ENCODE data around the gene SLX4. TPM values are rescaled to one million over a fixed set of nuclear protein-coding genes. Genes with fewer than 3 reads are reported as not detected.

The SLX4 gene
- total RNA-seq, 1 experiment from 2014 or later: 7.0 TPM

- no peak for TF ChIP-seq ATF3 (IDR thresholded peaks at IDR 0.05)
- no peak for TF ChIP-seq POLR2AphosphoS5 (IDR thresholded peaks at IDR 0.05; ENCODE audit: low read depth, low read length)
- no peak for TF ChIP-seq SP1 (IDR thresholded peaks at IDR 0.05; ENCODE audit: low read depth)
- no peak for TF ChIP-seq CTCF (IDR thresholded peaks at IDR 0.05 in 2 of 3, conservative IDR thresholded peaks at IDR 0.05 in 1 of 3; ENCODE audit: borderline replicate concordance in 1 of 3, insufficient read depth in 1 of 3, low read depth in 2 of 3, low read length in 2 of 3)
- no peak for TF ChIP-seq FOSL1 (IDR thresholded peaks at IDR 0.05; ENCODE audit: low read depth)
- no peak for TF ChIP-seq SIN3A (IDR thresholded peaks at IDR 0.05; ENCODE audit: low read depth)
- TF ChIP-seq REST (IDR thresholded peaks at IDR 0.05; ENCODE audit: low read depth): no peak
- DNase-seq (ENCODE audit: low read depth, low spot score) (no peak), ATAC-seq (no peak)
- H3K4me2 ChIP-seq (ENCODE audit: low read length): no peak overlapping the region
- H3K4me3 ChIP-seq (replicated peaks in 1 of 2; ENCODE audit: low read depth in 1 of 2, low read length in 2 of 2): no peak overlapping the region
- ChIA-PET POLR2A (no interaction called here), CTCF (no interaction called here), RAD21 (ENCODE audit: low non-redundant PET in 1 of 2, low total read pairs in 2 of 2, uncharacterized antibody in 2 of 2, unreplicated experiment in 2 of 2) (no interaction called here)
- 0 out of 2 replicates have a peak, but pooled peaks cover 3% of the 10 kb centered on the region for H4K20me1 ChIP-seq (ENCODE audit: insufficient read depth)
- no peak overlapping the region for H3K27ac ChIP-seq (ENCODE audit: low read depth, low read length)
- H3K9me2 ChIP-seq (ENCODE audit: insufficient read depth): no peaks in the 10 kb centered on the region
- no peaks in the 10 kb centered on the region for H3K27me3 ChIP-seq (ENCODE audit: insufficient read depth, low read length)
- no peak overlapping the region for H2AFZ ChIP-seq (ENCODE audit: low read depth, low read length, poor library complexity, severe bottlenecking)
- H3K79me2 ChIP-seq (ENCODE audit: insufficient read depth, low read length): no peaks in the 10 kb centered on the region
- H3K4me1 ChIP-seq (ENCODE audit: control insufficient read depth in 1 of 2, insufficient read depth in 2 of 2, low read length in 2 of 2): peaks cover 12 to 18% of the 10 kb centered on the region in 2 experiments; a peak in 3 of 4 replicates
- BruUV-seq (replicated peaks): no TSS peak
- intact Hi-C loops (cut with micrococcal nuclease): no loop called here
- no peaks in the 10 kb centered on the region for H3K9me3 ChIP-seq (ENCODE audit: control insufficient read depth in 1 of 2, insufficient read depth in 1 of 2, low read depth in 1 of 2, low read length in 2 of 2)
- peaks cover 10 to 18% of the 10 kb centered on the region in 2 experiments; a peak in 3 of 4 replicates for H3K36me3 ChIP-seq (ENCODE audit: control insufficient read depth in 1 of 2, insufficient read depth in 2 of 2, low read length in 2 of 2)
- no peak overlapping the region for H3K9ac ChIP-seq (ENCODE audit: low read length)
Measured at GRCh38 chr16:3652373-3653195, 41.2 kb upstream of the SLX4 start.
